Left cardiac atrium (tissue), 4 donors: ENCODE data around the gene KIF6. TPM values are rescaled to one million over a fixed set of nuclear protein-coding genes. Genes with fewer than 3 reads are reported as not detected.

ENCODE experiments used
- ATAC-seq, 2 donors: fragments of 200-7000 bp; cut with Tn5 transposase; one replicate each; pipeline ENCODE4 v1.9.1; 2020; ENCODE audit warnings: mild to moderate bottlenecking in 2 of 2, moderate library complexity in 2 of 2
- DNase-seq: peaks from one replicate; pipeline ENCODE4 v3.0.0-alpha.2; 2020
- intact Hi-C, 2 donors: fragments of 100-400 bp; cut with DNase I; formaldehyde crosslinking; loops; one replicate each; pipeline versions ENCODE4 v1.14.1 to v1.15.1; 2022 to 2023
- total RNA-seq, 2 donors: library from RNA; stranded (reverse); fragmentation: NEBNext Ultra II Directional; extraction: Animal tissue kit (Norgen Biotek cat#: 25700); gene quantifications; one replicate each; pipeline ENCODE4 v1.2.1, GENCODE V29; 2021
- donor health status: DM: no; HTN: yes; CAD: no.
- donor health status: DM: no; HTN: yes; CAD: no; lungs with severe emphysema.
- donor health status: DM: yes; HTN: yes; CAD: no.
- donor health status: Dilated cardiomyopathy.

Gene KIF6
- total RNA-seq, 2 donors from 2014 or later = 0.15 to 0.31 TPM

DNA sequence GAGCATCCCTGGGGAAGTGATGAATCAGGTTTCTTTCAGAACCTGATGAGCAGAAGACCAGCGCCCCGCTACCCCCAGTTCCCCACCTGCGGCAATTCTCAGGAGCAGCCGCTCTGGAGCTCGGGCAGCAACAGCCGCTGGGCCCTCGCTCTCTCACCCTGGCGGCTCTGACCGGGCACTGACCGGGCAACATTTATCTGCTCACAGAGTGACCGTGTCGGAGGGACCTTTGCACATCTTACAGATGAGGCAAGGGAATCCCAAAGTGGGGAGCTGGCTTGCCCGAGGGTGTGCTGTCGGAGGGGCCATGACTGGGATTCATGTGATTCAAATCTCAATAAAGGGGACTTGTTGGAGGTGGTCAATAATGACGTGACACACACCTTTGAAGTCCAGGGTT lies 376.5 kb downstream of the KIF6 start:
- DNase-seq (no peak), ATAC-seq (no peak)
- intact Hi-C loops = no loop called here

DNA sequence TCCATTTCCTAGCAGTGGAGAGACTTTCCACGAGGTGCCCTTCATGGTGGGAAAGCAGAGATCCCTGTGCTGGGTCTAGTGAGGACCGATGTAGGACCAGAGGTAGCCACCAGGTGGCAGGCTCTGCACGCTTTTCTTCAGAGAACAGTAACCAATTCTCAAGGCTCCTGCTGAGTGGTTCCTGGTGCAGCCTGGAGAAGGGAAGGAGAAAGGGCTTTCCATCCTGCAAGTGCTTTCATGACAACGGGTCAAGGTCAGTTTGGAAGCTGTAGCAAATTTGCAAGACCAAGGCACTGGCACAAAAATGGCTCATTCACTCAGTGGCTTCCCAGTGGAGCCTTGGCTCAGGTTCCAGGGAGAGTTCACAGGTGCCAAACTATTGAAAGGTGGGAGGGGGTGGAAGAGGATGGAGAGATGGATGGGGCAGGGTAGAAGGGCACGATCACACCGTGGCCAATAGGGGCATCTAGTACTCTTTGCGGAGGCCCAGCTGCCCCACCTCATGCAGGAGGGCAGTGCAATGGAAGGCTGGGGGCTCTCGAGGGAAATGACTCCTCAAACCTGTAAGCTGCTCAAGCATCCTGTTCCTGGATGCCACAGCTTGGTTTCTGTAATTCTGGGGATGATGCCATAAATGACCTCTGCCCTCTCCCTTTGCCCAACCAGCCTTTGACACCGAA lies 377.2 kb downstream of the KIF6 start:
- DNase-seq (peak; percentile 70), ATAC-seq (peak; percentile 69 to 80)
- intact Hi-C loops = no loop called here

DNA sequence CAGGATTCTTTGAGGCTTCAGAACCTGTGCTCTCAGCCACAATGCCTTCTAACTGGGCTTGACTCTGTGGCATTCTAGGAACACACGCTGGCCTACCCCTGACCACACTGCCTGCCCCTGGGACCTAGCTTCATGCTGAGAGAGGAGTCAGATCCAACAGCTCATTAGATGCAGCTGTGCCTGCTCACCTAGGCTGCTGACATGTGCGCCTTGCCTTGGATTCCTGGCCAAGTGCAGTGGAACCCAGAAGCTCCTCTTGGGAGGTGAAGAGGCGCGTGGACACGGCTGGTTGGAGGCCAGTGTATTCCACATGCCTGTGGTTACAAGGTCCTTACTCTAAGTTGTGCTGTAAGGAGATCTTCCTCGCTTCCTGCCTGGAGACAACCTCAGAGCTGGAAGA lies 378.0 kb downstream of the KIF6 start:
- no peak for DNase-seq
- peak in 1 of 2 donors; percentile 39 for ATAC-seq
- intact Hi-C loops = no loop called here

DNA sequence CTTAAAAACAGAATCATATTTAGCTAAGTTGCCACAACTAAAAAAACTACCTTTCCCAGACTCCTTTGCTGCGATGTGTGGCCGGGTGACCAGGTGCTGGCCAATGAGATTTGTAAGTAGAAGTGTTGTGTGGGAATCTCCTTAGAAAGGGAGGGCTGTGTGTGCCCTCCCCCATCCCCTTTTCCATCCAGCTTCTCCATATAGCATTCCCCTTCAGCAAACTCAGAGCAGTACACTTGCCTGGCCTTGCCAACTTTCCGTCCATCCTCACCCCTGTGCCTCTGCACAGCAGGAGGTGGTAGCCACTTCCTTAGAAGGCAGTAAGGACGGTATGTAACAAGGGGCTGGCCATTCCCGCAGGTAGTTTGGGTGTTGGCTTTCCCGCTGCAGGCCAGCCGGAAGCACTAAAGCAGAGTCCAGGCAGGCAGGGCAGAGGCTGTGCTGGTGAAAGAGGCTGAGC lies 380.4 kb downstream of the KIF6 start:
- intact Hi-C loops = no loop called here
- no peak for ATAC-seq
- DNase-seq = no peak

DNA sequence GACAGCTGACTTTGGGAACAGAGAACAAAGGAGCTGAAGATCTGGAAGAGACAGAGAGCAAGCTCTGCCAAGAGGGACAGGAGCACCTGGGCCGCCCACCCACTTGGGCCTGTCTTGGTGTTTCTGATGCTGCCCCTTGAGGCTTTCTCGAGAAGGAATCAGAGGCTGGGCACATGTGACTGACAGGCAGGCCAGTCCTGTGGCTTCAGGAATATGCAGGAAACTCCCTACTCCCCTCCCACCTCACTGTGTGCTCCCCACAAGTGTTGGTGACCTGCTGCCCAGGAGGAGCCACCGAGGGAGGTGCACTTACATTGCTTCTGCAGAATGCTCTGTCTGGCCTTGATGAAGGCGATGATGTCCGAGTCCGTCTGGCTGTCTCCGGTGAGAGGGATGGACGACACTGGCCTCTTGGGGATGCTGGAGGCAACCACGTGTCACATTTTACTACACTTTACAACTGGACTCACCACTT lies 381.8 kb downstream of the KIF6 start:
- DNase-seq = no peak
- intact Hi-C loops = no loop called here
- ATAC-seq = no peak

DNA sequence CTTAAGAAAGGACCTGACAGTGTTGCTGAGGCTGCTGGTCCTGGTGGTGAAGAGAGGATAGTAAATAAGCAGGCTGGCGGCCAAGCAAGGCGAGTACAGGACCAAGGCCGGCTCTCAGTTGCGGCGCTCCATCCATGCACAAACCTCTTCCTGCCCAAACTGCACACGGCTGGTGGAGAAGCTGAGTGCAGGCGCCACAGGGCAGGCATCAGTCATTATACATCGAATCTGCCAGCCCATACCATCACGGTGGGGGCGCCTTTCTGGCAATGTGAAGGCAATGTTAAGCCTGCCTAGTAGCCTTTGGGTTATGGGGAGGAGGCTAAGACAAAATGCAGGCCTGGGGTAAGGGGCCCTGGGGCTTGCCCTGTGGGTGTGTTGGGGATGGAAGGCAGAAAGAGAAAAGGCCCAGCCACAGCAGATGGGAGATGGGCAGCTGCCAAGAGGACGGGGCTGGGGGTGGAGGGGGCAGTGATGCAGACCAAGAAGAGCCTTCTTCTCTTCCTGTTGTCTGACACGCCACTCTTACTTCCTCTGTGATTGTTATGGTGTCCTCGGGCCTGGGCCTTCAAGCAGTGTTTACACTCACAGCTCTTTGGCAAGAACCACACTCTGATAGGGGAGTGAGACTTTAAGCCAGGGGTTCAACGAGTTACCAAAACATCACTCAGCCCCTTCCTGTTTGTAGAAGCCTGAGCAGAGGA lies 382.4 kb downstream of the KIF6 start:
- ATAC-seq (peak in 1 of 2 donors; percentile 18), DNase-seq (peak; percentile 24)
- intact Hi-C loops = no loop called here

DNA sequence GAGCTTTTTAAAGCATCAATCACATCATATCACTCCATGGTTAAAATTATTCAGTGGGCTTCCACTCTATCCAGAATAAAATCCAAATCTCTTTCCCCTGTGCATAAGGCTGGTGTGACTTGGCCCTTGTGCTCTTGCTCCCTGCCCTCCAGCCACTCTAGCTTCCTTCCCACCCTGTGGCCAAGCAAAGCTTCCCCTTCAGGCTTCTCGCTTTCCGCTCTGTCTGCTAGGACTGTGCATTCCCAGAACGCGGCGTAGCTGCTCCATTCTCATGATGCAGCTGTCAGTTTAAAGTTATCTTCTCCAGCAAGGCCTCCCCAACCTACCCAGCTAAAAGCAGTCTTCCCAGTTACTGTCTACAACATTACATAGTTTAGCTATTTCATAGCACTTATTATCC lies 383.3 kb downstream of the KIF6 start:
- ATAC-seq = peak in 1 of 2 donors; percentile 8
- DNase-seq = no peak

DNA sequence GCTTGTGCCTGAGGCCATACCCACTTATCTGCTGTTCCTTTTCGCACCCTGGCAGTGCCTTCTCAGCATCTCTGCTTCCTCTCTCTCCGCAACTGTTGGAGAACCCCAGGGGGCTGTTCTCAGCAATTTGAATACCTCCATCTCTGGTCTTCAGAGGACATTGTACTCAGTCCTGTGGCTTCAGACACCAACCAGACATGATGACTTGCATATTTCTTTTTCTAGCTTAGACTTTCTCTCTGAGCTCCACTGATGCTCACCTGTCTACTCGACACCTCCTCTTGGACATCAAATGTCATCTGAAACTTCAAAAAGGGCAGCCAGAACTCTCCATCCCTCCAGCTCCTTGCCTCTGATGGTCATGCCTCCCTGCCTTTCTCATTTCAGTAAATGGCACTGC lies 383.9 kb downstream of the KIF6 start:
- ATAC-seq (no peak), DNase-seq (no peak)
- intact Hi-C loops = no loop called here

More for the DNA sequence above, 383.3 kb downstream of the KIF6 start:
- intact Hi-C loops = no loop called here

DNA sequence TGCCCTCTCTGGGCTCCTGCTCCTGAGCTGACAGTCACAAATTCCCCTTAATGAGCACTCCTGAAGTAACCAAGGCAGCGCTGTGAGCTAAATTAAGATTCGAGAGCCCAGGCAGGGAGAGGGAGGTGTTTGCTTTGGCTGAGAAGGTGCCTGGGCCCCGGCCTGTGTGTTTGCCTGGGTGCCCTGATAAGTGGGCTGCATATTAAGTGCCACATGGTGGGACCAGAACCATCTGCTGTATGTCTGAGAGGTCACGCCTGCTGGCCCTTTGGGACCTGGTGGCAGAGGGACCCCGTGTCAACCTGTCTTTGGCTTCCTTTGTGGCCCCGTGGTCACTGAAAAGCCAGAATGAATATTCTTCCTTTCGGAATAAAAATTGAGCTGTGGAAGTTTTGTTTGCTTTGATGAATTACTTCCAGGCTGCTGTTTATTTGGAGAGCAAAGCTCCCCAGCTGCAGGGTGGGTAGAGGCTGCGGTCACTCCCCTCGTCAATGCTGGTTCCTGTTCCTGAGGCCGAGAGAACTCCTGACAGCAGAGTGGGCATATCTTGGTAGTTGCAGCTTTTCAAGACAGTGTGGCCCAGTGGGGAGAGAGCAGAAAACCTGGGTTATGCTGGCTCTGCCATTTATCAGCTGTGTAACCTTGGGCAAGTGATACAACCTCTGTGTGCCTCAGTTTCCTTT lies 385.2 kb downstream of the KIF6 start:
- intact Hi-C loops = no loop called here
- peak; percentile 57 to 60 for ATAC-seq
- no peak for DNase-seq

DNA sequence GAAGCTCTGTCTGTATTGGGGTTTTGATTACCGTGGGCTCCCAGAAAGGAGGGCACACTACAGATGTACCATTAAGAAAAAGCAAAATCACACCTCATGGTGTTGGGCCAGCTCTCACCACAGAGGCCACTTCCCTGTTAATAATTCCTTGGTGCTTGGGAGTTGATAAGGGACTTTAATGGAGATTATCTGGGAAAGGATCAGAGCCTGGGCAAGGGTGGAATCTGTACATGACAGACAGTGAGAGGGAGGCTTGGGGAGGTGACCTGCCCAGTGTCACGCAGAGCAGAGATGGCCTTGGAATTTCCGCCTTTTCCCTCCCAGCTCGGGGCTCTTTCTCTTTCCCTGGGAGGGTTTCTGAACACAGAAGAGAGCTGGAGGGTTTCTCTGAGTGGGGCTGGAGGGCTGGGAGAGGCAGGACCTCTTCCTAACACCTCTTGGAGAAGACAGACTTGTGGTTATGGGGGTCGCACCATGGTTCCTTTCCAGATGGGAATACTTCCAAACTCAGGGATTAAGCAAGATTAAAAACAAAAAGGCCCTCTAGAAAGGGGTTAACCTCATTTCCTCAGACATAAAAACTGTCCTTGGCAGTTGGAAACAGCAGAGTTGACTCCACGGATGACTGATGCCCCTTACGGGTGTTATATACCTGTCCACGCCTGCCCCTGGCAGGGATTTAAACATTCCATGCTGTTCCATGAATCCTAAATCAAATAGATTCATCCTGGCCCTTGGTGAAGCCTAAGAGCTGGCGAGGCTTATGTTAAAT lies 385.9 kb downstream of the KIF6 start:
- intact Hi-C loops = no loop called here
- no peak for DNase-seq
- no peak for ATAC-seq

DNA sequence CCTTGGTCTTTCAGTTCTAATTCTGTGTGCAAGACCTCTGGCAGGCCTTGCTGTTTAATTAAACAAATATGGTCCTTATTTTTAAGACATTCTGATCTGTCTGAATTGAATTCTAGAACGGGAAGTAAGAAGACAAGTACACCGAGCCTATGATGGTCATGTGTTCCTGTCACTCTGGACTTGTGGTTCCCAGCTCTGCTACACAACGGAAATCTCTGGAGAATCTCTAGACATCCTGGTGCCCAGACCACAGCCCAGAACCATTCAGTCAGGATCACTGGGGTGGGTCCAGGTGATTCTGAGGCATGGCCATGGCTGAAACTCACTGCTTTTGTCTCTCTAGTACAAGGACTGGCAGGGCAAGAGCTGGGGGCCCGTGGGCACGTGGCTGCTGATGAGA lies 386.8 kb downstream of the KIF6 start:
- DNase-seq = no peak
- intact Hi-C loops = no loop called here
- ATAC-seq = no peak

DNA sequence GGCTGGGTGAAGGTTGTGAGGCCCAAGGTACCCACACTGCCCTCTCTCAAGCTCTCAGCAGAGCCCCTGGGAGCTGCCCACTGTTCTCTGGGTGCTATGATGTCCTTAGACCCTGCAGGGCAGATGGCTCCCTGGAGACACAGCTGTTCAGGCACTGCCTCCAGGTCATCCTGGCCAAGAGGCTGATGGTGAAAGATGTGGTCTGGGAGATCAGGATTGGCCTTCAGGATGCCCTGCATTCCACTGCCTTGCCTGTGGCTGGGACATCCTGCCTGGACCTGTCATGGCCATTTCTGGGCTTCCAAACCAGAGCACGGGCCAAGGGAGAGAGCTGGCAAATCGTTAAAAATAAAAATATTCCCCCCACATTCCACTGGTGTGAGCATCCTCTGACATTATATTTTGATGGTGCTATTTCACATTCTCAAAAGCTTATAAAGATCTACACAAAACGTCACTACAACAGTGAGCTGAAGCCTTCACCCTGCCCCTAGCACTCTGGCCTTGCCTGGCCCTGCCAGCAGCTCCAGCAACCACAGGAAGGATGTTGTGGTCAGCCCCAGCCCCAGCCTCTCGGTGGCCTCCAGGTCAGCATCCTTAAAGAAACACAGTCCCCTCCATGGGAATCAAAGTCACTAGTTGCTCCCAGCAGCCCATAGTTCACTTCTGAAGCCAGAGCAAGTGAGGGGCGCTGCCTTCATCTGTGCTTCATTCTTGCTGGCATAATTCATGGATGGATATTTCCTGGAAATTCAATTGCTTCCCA lies 389.2 kb downstream of the KIF6 start:
- intact Hi-C loops = no loop called here
- ATAC-seq (peak; percentile 15 to 40), DNase-seq (no peak)

DNA sequence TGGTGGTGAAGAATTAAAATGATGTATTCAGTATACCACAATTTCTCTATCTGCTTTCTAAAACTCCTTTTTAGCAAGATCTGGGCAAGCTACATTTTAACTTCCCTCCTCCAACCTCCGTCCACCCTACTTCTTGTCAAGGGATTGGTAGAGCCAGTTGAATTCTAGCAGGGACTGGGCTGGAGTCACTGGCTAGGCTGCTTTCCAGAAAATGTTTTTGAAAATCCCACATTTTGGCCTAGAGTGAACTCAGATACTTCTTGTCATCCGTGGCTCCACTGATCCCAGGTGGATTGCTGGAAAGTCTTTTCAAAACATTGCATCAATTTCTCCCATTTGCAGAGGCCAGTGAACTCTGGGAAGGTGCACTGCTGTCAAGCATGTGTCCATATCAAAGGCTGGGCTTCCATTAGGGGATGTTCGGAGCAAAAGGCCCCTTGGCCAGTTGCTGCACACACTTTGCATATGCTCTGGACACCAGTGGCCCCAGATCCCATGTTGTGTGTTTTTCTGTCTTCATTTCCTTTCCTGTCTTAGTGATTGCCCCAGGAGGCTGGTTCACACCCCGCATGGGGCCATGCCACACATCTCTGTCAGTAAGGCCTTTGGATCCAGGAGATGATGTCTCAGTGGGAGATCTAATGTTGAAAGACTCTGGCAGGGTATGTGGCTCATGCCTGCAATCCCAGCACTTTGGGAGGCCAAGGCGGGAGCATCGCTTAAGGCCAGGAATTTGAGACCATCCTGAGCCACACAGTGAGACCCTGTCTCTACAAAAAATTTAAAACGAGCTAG lies 391.4 kb downstream of the KIF6 start:
- DNase-seq = peak; percentile 0
- intact Hi-C loops = no loop called here
- peak in 1 of 2 donors; percentile 58 for ATAC-seq

DNA sequence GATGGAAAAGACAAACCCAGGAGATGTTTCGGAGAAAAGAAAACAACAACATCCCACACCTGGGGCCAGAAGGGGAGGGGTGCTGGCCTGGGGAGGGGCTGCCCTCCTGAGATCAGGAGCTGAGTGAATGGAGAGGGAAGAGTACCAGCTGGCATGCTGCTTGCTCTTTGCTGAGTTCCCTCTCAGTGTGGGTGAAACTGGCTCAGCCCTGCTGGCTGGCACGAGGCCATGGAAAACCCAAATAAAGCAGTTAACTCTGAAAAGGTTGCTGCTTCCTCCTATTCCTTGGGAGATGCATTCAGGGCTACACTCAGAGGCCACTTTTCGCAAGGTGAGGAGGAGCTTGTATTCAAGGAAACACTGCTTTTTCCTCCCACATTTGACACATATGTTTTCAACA lies 394.7 kb downstream of the KIF6 start:
- DNase-seq (no peak), ATAC-seq (peak in 1 of 2 donors; percentile 45)
- intact Hi-C loops = no loop called here

DNA sequence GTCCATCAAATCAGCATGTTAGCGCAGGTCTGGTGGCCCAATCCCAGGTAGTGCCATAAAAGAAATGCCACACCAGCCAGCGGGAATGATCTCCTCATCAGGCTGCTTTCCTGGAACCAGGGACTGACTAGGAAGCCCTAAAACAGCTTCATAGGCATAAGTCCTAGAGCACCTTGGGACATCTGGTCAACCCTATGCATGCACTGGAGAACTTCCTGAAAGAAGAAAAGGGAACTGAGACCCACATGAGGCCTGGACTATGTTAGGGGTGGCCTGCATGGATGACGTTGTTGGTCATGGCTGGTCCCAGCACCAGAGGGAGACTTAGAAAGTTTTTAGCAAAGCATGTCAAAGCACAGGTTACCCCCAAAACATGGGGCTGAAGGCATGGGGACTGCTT lies 395.2 kb downstream of the KIF6 start:
- DNase-seq (no peak), ATAC-seq (peak in 1 of 2 donors; percentile 65)
- intact Hi-C loops = no loop called here

DNA sequence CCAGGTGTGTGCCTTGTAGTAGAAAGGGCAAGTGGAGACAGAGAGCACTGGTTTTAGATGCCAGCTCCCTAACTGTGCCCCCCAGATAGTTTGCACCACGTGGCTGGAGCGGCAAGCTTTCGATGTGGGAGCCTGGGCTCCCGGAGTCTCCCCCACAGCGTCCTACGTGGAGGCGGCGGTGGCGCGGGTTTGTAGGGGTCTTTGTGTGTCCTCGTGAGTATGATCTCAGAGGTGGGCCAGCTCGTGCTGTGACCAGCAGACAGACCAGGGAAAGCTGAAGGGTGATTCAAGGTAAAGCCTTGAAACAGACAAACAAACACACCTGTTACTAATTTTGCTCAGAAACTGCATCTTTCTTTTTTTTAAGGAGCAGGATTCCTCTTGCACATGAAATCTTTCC lies 397.1 kb downstream of the KIF6 start:
- DNase-seq (no peak), ATAC-seq (no peak)
- intact Hi-C loops = no loop called here

DNA sequence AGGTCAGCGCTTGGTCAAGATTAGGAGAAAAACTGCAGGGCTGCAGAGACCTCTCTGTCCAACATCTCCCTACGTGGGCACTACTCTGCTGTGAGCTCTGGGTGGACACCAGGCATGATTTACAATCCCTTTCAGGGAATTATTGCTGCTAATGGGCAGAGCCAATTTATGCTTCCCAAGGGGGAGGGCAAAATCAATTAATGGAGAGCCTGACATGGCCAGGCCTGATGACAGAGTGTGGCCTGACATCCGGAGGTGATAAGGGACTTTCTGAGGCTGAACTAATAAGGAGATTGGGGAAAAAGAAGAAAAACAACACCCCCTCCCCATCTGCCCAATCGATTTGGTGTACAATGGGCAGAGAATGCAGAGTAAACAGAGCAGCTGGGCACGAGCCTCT lies 397.7 kb downstream of the KIF6 start:
- DNase-seq (no peak), ATAC-seq (no peak)
- intact Hi-C loops = no loop called here

DNA sequence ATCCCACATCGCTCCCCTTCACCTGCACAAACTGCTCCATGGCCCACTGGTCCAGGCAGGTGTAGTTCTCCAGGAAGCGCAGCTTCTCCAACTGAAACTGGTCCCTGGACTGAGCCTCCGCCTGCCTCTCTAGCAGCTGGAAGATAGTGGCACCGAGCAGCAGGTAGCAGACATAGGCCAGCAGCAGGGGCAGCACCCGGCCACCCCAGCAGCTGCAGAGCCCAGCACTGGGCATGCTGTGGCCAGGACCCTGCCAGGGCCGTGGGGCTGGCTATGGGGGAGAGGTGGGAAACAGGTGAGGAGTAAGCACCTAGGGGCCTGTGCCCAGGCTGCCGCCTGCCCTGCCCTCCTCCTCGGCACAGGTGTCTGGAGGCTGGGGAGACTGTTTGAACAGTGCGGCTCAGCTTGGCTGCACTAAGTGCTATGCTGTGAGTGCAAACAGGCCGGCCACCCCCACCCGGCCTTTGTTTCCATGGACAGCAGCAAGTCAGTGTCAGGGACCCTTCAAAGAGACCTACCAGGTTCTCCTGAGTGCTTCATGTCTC lies 402.8 kb downstream of the KIF6 start, which contains the start of gene KCNK16:
TSS of gene KCNK16 (minus strand) at position 397 of the 545 bp plus-strand sequence. CDS start at position 235, 162 bp downstream.
- no peak for DNase-seq
- ATAC-seq = no peak

More for the DNA sequence above, 402.8 kb downstream of the KIF6 start, which contains the start of gene KCNK16:
- intact Hi-C loops = no loop called here
